GM21529 (cell line): ENCODE results near the gene GOLGA8K.
"Not testable (repeated sequence)": the region's sequence is repeated elsewhere in the genome, so short reads cannot be mapped to it uniquely, and the experiment has no call there.

Source experiments
- ATAC-seq: cut with Tn5 transposase; IDR thresholded peaks from one replicate; pipeline ENCODE4 v1.9.1; 2021; ENCODE audit not compliant: unreplicated experiment

Gene GOLGA8K, protein sequence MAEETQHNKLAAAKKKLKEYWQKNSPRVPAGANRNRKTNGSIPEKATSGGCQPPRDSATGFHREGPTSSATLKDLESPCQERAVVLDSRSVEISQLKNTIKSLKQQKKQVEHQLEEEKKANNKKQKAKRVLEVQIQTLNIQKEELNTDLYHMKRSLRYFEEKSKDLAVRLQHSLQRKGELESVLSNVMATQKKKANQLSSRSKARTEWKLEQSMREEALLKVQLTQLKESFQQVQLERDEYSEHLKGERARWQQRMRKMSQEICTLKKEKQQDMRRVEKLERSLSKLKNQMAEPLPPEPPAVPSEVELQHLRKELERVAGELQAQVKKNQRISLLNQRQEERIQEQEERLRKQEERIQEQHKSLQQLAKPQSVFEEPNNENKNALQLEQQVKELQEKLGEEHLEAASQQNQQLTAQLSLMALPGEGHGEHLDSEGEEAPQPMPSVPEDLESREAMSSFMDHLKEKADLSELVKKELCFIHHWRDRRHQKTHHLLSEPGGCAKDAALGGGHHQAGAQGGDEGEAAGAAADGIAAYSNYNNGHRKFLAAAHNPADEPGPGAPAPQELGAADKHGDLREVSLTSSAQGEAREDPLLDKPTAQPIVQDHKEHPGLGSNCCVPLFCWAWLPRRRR

DNA sequence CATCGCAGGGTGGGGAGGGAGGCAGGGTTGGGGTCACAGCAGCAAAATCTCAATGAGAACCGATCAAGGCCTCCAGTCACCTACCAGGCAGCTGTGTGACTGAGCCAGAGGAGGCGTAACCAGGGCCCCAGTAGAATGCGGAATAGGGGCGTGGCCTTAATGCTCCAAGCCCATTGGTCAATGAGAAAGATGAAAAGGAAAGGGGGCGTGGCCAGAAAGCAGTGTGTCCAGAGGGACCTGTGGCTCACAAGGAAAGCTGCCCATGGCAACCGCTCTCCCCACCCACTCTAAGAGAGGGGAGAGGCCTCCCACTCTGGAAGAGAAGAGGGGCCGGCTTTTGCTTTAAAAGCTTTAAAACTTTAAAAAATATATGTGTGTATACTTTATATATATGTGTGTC lies at the start of gene GOLGA8K:
Gene GOLGA8K (minus strand): TSS at position 101 of the 400 bp plus-strand sequence. CDS start 98 bp downstream, at position 3.
- not testable (repeated sequence) for ATAC-seq

DNA sequence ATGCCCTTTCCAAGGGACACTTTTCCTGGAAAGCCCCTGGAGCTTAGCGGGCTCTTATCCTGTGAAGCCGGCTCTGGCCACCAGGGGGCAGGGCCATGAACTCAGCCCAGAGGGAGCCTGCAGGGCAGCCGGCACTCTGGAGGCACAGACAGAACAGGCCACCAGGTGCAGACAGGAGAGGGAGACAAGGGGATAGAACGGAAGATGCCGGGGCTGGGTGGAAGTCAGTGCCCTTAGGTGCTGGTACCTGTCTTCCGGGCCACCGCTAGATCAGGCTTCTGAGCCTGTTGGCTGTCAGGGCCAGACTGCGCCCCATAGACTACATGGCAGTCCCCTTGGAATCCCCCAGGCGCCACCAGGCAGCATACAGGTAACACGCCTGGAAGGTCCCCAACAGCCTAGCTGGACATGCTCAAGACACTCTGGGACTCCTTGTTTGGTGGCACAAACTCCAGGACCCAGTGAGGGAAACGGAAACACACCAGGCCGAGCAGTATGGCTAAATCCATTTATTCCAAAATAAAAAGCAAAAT lies 37.4 kb upstream of the GOLGA8K start:
- ATAC-seq: not testable (repeated sequence)

DNA sequence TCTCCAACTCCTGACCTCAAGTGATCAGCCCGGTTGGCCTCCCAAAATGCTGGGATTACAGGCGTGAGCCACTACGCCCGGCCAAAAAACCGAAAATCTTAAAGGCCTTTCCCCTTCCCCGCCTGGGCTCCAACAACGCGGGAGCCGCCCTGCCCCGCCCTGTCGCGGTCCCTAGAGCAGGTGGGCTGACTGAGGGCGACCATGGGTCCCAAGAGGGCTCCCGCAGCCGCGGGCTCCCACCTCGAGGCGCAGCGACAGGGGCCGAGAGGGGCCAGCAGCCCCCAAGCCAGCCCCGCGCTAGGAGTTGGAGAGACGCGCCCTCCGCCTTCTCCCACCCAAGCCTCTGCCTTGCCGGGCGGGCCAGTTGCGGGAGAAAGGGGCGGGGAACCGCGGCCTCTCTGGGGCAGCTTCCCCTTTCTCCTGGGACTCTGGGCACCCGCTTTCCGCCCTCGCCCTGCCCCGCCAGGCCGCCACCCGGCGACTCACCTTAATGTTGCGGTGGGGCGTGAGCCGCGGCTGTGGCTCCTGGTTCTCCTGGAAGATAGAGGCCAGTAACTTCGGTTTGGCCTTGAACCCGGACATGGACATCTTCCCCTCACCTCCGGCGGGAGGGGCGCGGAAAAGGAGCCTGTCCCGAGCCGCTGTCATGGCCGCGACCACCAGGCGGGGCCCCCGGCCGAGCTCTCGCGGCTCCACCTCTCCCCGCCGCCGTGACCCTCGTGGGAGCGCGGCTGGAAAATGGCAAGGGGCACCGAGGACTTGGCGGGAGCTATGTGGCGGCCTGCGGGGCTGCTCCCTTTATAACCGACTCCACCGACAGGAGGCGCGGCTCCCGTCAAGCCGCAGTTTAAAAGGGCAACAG lies 31.2 kb upstream of the GOLGA8K start:
- not testable (repeated sequence) for ATAC-seq

DNA sequence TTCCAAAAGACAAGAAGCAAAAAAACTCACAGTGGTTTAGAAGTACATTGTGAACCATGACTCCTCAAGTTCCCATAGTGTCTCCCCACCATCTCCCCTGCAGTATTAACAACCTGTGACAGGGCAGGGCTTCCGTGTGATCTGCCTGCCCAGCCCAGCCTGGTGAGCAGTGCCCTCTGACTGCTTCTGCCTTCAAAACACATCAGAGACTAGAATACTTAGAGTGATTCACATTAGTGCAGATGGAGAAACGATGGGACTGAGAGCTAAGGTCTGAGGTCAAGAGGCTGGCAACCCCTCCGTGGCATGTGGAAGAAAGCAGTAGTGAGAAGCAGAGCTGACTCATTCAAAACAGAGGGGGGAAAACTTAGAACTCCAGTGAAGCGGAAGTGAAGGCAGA lies 24.5 kb upstream of the GOLGA8K start:
- not testable (repeated sequence) for ATAC-seq

DNA sequence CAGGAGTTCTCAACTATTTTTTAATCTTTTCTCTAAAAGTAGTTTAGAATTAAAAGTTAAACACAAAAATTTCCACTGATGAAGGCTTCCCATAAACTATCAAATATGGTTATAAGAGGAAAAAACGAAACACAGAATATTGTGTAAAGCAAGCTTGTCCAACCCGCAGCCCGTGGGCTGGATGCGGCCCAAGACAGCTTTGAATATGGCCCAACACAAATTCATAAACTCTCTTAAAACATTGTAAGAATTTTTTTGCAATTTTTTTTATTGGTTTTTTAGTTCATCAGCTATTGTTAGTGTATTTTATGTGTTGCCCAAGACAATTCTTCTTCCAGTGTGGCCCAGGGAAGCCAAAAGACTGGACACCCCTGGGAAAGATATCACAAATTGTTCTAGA lies 23.4 kb upstream of the GOLGA8K start:
- not testable (repeated sequence) for ATAC-seq

DNA sequence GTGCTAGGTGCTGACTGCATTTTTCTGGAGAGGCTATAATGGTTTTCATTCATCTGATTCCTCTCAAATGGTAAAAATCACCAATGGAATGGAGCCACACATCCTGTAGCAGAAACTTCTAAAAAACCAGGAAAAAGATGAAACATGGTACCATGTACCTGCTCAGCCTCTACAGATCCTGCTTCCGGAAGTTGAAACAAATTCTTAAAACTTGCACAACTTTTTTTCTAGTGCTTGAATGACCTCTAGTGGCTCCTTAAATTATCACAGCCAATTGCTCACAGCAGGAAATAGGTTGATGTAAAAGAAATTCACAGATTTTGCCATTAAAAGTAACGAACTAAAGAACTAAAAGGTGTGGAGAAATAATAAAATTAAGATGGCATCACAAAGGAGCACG lies 4.8 kb upstream of the GOLGA8K start:
- ATAC-seq: not testable (repeated sequence)

DNA sequence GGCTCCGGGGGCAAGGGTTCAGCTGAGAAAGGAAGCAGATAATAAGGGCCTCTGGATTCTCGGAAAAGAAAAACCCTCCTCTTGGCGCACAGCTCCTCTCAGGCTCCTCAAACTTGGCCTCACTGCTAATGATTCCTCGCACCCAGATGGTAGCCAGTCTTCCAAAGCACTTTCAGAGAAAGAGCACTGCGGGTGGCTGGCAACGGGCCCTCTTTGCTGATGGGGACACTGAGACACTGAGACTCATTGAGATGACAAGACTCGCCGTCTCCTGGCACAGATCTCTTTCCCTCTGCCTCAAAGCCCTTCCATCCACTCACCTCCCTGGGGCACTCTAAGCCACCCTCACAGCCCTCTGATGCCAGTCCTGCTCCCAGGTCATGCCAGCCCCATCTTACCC lies 6.6 kb downstream of the GOLGA8K start:
- ATAC-seq: not testable (repeated sequence)

DNA sequence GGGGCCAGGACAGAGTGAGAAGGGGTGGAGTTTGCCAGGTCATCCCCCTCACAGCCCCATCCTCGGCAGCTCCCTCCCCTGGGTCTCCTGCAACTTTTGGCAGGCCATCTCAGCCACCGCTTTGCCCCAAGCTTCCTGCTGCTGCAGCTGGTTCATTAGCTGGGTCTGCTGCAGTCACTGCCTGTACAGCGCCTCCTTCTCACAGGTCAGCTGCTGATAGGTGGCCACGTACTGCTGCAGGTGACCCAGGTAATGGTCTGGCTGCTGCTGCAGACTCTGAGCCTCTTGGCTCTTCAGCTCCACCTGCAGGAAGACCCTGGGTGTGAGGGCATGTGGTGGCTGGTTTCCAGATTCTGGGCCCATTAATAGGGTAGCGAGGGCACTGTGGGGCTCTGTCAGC lies 8.3 kb downstream of the GOLGA8K start:
- ATAC-seq: not testable (repeated sequence)

DNA sequence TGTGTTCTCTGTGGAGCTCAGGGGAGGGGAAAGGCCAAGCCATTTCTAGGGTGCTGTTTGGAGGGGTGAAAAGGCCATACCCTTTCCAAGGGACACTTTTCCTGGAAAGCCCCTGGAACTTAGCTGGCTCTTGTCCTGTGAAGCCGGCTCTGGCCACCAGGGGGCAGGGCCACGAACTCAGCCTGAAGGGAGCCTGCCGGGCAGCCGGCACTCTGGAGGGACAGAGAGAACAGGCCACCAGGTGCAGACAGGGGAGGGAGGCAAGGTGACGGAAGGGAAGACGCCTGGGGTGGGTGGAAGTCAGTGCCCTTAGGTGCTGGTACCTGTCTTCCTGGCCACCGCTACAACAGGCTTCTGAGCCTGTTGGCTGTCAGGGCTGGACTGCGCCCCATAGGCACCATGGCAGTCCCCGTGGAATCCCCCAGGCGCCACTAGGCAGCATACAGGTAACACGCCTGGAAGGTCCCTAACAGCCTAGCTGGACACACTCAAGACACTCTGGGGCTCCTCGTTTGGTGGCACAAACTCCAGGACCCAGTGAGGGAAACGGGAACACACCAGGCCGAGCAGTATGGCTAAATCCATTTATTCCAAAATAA lies 14.9 kb downstream of the GOLGA8K start:
- not testable (repeated sequence) for ATAC-seq

DNA sequence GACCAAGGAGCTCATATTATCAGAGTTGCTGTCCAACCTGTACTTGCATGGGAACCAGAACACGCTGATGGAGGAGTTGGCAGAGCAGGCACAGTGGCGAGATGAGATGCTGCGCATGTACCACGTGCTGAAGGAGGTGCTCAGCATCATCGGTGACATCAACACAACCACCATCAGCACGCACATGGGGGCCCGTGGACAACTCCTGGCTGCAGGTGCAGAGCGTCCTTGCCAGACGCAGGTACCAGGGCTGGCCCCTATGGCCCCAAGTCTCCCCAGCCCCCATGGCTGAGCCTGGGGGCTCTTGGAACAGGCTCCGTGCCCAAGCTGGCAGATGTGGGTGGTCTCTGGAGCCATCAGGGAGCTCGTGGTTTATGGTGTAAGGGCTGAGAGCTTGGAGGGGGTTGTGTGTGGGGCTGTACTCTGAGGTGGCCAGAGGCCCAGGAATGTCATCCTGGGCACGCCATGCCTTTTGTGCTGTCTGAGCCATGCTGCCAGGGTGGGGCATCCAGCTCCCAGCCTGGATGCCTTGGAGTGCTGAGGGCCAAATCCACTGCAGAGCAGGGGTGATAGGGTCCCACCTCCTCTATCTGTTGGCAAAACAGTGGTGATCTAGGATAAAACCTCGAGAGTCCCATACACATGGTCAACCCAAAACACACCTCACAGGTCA lies 17.1 kb downstream of the GOLGA8K start:
- ATAC-seq: not testable (repeated sequence)

DNA sequence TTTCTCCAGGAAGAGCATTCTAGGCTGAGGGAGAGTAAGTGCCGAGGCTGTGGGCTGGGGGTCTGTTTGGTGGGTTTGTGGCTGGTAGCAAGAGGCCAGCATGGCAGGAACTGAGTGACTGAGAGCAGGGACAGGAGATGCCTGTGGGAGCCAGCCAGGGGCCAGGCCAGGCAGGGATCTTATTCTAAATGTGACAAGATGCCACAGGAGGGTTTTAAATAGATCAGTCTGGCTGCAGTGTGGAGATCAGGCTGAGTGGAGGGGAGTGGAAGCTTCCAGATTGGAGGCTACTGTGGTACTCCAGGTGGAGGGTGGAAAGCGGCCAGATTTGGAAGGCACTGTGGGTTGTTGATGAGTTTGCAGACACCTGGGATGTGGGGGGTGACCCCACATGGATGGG lies 28.9 kb downstream of the GOLGA8K start:
- not testable (repeated sequence) for ATAC-seq

DNA sequence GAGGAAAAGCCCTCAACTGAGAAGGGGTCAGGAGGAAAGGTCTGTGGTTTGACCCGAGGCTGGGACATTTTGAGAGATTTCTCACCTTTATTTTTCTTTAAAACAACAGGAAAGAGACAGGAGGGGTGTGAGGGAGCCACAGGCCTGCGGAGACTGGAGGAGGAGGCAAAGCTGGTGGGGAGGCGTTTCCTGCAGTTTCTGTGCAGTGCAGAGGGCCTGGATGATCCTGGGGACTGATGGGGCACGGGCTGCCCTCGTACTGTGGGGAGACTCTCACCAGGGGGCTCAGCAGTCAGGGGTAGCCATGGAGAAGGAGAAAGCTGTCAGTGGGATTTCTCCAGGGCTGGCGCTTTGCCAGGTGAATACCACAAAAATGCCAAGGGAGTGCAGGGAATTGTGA lies 29.4 kb downstream of the GOLGA8K start:
- ATAC-seq: not testable (repeated sequence)

DNA sequence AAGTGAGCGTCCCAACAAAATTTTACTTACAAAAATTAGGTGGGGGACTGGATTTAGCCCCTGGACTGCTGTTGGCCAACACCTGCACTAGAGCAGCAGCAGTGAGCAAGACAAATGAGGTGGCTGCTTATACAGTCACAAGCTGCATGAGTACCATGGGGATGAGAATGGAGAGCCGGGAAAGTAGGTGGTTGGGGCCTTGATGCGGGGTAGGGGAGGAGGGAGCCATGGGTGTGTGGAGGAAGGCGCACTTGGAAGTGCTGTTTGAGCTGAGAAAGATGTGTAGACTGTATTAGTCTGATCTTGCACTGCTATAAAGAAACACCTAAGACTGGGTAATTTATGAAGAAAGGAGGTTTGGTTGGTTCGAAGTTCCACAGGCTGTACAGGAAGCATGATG lies 31.0 kb downstream of the GOLGA8K start:
- not testable (repeated sequence) for ATAC-seq

DNA sequence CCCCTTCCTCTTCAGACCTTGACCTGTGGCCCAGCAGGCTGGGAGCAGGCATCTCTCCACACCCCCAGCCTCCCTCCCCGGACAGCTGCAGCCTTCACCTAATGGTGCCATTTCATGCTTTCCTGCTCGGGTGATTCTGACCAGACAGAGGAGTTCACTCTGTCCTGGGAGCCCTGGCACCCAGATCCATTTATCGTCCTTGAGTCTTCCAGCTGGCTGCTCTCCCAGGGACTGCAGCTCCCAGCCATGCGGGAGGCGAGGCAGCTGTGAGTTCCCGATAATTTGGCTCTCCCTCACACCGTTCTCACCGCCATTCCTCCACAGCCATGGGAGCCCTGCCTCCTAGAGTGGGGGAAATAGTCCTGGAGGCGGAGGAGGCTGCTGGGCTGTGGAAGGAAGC lies 32.6 kb downstream of the GOLGA8K start:
- not testable (repeated sequence) for ATAC-seq

DNA sequence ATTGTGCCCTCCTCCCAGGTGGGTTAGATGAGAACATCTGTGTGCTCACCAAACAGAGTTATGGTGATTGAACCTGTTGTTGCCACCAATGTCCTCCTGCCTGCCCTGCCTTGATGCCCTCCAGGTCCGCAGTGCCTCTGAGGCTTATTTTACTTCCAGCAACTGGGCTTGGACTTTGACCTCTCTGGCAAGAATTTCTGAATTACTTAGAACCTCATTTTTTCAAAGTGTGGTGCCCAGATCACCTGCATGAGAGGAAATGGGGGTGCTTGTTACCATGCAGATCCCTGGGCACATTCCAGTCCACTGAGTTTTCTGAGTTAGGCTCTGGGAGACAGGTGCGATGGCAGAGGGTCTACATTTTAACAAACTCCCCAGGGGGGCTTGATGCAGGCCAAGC lies 33.0 kb downstream of the GOLGA8K start:
- not testable (repeated sequence) for ATAC-seq

DNA sequence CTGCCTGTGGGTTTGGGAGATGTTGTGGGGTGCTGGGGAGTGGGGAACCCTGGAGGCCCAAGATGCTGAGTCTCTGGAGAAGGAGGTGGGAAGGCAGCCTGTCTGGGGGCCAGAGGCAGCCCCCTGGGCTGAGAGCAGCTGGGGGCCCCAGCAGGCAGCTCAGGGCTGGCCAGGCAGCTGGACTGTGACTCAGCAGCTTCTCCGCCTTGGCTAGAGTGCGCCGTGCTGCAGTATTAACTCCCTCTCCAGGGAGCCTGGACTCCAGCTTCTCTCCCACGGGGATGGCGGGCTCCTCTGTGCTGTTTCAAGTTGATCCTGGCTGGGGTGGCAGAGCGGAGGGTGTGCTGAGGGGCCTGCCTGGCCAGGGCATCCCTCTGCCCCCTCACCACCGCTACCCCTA lies 36.6 kb downstream of the GOLGA8K start:
- ATAC-seq: not testable (repeated sequence)

DNA sequence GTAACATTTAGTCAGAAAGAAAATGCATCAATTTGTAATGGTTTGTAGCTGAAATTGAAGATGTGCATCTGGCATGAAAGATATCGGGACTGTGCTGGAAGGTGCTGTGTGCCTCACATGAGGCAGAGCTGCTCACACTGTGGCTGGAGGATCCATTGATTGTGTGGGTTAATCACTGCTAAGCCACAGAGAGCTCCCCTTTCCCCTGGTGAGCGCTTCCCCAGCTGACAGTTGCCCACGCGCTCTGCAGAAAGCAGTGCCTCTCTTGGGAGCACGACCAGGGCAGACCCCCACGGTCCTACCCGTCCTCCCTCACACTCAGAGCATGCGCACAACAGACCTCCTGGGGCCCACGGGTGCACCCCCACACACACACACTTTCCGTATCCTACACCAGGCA lies 37.1 kb downstream of the GOLGA8K start:
- ATAC-seq: not testable (repeated sequence)

DNA sequence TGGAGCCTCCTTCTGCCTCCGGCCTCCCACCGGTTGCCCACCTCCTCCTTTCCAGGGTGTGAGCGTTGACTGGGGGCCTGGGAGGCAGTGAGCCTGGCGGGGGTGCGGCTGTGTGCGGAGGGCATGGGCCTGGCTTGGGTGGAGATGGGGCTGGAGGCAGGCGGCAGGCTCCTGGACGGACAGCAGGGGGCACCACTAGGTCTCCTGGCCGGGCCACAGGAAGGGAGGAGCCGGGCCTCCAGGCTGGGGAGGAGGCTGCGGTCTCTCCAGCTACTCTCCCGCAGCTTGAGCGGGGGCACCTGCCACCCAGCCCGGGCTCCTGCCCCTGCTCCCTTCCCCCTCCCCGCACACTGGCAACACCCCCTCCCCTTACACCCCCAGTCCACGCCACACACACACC lies 38.1 kb downstream of the GOLGA8K start:
- not testable (repeated sequence) for ATAC-seq

DNA sequence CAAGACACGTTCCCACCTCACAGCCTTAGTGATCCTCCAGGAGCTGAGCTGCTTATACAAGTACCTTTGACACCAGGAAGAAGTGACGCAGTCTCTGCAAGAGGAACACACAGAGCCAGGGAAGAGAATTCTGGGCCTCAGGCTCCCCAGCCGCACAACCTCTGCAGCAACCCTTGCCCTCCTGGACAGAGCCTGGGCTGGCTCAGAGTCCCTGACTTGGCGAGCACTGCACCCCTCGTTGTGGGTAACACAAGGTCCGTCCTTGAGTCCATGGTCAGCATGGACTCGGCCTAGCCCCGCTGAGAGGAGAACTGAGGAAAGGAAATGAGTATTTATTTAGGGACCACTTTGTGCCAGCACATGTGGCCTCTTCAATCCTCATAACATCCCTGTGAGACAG lies 39.6 kb downstream of the GOLGA8K start:
- ATAC-seq: not testable (repeated sequence)

DNA sequence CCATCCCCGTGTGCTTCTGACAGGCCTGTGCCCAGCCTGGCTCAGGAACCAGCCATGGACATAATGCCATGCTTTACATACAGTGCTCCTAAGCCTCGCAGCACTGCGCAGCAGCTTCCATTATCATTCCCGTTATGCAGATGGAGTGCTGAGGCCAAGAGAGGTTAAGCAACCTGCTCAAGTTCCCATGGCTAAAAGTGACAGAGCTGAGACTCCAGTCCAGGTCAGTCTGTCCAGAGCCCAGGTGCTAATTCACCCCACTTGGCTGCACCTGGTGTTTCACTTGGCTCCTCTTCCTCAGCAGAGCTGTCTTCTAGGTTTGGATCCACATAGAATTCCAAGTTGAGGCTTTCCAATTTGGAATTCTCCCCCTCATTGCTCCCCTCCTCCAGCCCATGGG lies 41.4 kb downstream of the GOLGA8K start:
- ATAC-seq: not testable (repeated sequence)
